ENCODE measurements around the gene MBNL1.

GRCh38 chr3:152455989-152456388, 187.3 kb downstream of the MBNL1 start:
- TF ChIP-seq CTCF (IDR thresholded peaks at IDR 0.05) (no peak), POLR2A (IDR thresholded peaks at IDR 0.05) (no peak)

Data from tibial nerve (tissue), 3 donors.